Activated T-cell treated with anti-CD3 and anti-CD28 coated beads for 24 hours (primary cell): ENCODE results near the gene TCF4.
"Not testable (repeated sequence)": the region's sequence is repeated elsewhere in the genome, so short reads cannot be mapped to it uniquely, and the experiment has no call there.

Source experiments
- DNase-seq: peaks from one replicate; pipeline ENCODE4 v3.0.0-alpha.2; 2020; ENCODE audit warnings: low read depth

The TCF4 gene

GRCh38 chr18:55475467-55475866 is 112.5 kb downstream of the TCF4 start:
- DNase-seq: no peak

GRCh38 chr18:55473560-55473959 is 114.4 kb downstream of the TCF4 start:
- no peak for DNase-seq

- DNase-seq: no peak
Observed at GRCh38 chr18:55473058-55473457, 114.9 kb downstream of the TCF4 start.

GRCh38 chr18:55470826-55471225 is 117.2 kb downstream of the TCF4 start:
- DNase-seq: no peak

- not testable (repeated sequence) for DNase-seq
Observed at GRCh38 chr18:55469134-55469533, 118.9 kb downstream of the TCF4 start.

GRCh38 chr18:55466789-55467188 is 121.2 kb downstream of the TCF4 start:
- no peak for DNase-seq

GRCh38 chr18:55465313-55465712 is 122.7 kb downstream of the TCF4 start:
- no peak for DNase-seq

GRCh38 chr18:55464581-55464980 is 123.4 kb downstream of the TCF4 start:
- no peak for DNase-seq

- no peak for DNase-seq
Observed at GRCh38 chr18:55462652-55463051, 125.3 kb downstream of the TCF4 start.

- no peak for DNase-seq
Observed at GRCh38 chr18:55461848-55462247, 126.1 kb downstream of the TCF4 start.

GRCh38 chr18:55458456-55459203 is 129.4 kb downstream of the TCF4 start:
- no peak for DNase-seq

GRCh38 chr18:55457028-55457427 is 131.0 kb downstream of the TCF4 start:
- no peak for DNase-seq

- DNase-seq: no peak
Observed at GRCh38 chr18:55455938-55456337, 132.1 kb downstream of the TCF4 start.

- no peak for DNase-seq
Observed at GRCh38 chr18:55453186-55453585, 134.8 kb downstream of the TCF4 start.

- no peak for DNase-seq
Observed at GRCh38 chr18:55452123-55452611, 135.8 kb downstream of the TCF4 start.

GRCh38 chr18:55449412-55450140 is 138.4 kb downstream of the TCF4 start:
- no peak for DNase-seq

- DNase-seq: no peak
Observed at GRCh38 chr18:55448420-55448819, 139.6 kb downstream of the TCF4 start.

GRCh38 chr18:55447672-55448018 is 140.3 kb downstream of the TCF4 start:
- DNase-seq: no peak

GRCh38 chr18:55446996-55447671 is 140.9 kb downstream of the TCF4 start:
- DNase-seq: no peak

GRCh38 chr18:55444536-55444935 is 143.5 kb downstream of the TCF4 start:
- DNase-seq: no peak

- DNase-seq: no peak
Observed at GRCh38 chr18:55443776-55444175, 144.2 kb downstream of the TCF4 start.

- DNase-seq: no peak
Observed at GRCh38 chr18:55442561-55442960, 145.4 kb downstream of the TCF4 start.

GRCh38 chr18:55440988-55441387 is 147.0 kb downstream of the TCF4 start:
- no peak for DNase-seq
